Measurements from ENCODE around the gene LIME1.

LIME1 gene, protein sequence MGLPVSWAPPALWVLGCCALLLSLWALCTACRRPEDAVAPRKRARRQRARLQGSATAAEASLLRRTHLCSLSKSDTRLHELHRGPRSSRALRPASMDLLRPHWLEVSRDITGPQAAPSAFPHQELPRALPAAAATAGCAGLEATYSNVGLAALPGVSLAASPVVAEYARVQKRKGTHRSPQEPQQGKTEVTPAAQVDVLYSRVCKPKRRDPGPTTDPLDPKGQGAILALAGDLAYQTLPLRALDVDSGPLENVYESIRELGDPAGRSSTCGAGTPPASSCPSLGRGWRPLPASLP

DNA sequence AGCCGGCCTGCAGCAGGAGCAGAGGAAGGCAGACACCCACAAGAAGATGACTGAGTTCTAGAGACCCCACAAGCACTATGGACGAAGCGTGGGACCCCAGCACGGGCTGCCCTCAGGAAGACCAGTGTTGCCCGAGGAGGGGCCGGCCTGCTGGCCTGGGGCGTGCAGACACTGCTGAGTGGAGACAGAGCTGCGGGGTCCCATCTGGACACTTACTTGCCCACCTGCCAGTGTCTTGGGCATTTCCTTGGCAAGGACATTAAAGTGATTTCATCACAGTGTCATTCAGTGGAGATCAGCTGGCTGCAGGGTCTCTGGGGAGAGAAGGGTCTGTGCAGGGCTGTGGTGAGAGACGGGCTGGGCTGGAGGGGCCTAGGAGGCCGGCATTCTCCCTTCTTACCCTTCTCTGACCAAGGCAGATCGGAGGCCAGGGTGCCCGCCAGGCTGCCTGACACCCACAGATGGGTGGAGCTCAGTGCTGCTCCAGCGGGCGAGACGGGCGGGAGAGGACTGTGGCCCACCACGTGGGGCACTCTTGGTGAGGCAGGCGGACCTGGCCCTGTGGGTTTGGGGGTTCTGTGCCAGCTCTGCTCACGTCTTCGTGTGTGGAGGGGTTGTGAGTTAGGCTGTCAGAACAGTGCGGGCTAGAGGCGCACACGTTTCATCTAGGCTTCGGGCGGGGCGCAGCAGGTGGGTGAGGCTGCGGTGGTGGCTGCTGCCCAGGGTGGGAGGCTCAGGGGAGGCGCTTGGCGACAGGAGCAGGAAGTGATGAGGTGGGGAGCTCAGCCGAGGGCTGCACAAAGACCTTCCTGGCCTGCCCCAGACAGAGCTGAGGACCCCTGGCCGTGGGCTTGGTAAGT, at the start of gene LIME1:
Gene LIME1 (plus strand): TSS at position 806 of the 860 bp plus-strand sequence. CDS start 886 bp downstream, outside the sequence.
- DNase-seq (ENCODE audit: low read depth in 2 of 2, low spot score in 1 of 2), result peak in 1 of 2 donors; percentile 61

DNA sequence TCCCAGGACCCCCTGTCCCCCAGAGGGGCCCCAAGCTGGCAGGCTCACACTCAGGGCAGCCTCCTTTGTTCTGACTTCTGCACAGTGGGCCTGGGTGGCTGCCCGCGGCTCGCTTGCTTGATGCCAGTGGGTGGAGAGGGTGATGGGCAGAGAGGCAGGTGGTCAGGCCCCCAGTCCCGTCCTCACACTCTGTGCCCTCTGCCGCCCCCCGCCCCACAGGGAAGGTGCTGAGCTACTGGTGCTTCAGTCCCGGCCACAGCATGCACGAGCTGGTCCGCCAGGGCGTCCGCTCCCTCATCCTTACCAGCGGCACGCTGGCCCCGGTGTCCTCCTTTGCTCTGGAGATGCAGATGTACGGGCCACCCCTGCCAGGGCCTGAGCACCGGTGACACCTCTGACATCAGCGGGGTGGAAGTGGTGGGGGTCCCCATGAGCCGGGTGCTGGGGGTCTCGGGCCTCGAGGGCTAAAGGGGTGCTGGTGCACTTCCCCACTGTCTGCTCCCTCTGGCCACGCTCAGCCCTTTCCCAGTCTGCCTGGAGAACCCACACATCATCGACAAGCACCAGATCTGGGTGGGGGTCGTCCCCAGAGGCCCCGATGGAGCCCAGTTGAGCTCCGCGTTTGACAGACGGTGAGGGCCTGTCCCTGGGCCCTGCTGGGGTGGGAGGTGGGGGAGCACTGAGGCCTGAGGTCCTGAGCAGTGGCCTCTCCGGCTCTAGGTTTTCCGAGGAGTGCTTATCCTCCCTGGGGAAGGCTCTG, 48.9 kb upstream of the LIME1 start:
- DNase-seq (ENCODE audit: low read depth in 2 of 2, low spot score in 1 of 2), result no peak

DNA sequence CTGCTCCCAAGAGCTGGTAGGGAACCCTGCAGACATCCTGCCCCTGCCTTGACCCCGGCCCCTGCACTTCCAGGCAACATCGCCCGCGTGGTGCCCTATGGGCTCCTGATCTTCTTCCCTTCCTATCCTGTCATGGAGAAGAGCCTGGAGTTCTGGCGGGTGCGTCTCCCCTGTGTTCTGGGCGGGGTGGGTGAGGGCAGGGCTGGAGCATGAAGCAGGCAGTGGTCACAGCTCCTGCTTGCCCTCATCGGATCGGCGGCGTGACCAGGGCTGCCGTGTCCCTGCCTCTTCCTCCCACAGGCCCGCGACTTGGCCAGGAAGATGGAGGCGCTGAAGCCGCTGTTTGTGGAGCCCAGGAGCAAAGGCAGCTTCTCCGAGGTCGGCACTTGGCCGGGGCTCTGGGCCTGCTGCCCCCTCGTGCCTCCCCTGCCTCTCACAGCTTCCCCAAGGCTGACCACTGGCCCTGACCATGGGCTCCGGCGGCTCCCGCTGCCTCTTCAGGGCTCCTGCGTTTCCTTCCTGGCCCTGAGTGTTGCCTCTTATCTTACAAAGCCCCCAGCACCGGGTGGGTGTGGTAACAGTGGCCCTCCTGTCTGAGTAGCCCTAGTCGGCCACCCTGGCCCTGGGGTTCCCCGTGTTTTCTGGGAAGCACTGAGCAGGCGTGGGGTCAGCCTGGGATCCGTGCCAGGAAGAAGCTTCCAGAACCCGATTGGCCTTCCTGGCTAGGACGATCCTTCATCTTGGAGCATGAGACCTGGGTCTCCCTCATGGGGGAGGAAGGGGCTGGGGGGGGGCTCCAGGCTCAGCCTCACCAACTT, 48.0 kb upstream of the LIME1 start:
- DNase-seq (ENCODE audit: low read depth in 2 of 2, low spot score in 1 of 2), result no peak

DNA sequence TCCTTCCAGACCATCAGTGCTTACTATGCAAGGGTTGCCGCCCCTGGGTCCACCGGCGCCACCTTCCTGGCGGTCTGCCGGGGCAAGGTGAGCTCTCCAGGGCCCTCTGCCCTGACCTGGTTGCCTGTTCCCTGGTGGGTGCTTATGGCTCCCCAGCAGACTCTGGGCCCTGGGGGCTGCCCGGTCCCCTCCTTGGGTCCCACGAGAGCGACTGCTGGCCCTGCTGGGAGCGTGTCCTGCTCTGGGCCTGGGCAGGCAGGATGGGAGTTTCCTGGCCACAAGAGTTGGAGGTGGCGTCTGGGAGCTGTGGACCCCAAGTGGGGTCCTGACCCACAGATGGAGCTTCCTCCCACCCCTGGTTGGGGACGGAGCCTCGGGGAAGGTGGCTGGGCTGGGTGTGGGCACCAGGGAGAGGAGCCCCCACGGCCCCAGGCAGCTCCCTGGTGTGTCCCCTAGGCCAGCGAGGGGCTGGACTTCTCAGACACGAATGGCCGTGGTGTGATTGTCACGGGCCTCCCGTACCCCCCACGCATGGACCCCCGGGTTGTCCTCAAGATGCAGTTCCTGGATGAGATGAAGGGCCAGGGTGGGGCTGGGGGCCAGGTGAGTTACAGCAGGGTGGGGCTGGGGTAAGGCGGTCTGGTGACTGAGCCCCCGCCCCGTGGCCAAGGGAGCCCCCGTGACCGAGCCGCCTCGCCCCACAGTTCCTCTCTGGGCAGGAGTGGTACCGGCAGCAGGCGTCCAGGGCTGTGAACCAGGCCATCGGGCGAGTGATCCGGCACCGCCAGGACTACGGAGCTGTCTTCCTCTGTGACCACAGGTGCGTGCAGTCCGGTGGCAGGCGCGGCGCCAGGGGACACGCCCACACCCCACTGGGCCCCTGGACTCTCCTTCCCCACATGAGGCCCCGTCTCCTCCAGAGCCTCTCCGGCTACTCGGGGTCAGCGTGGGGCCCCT, 47.1 kb upstream of the LIME1 start:
- no peak for DNase-seq (ENCODE audit: low read depth in 2 of 2, low spot score in 1 of 2)

DNA sequence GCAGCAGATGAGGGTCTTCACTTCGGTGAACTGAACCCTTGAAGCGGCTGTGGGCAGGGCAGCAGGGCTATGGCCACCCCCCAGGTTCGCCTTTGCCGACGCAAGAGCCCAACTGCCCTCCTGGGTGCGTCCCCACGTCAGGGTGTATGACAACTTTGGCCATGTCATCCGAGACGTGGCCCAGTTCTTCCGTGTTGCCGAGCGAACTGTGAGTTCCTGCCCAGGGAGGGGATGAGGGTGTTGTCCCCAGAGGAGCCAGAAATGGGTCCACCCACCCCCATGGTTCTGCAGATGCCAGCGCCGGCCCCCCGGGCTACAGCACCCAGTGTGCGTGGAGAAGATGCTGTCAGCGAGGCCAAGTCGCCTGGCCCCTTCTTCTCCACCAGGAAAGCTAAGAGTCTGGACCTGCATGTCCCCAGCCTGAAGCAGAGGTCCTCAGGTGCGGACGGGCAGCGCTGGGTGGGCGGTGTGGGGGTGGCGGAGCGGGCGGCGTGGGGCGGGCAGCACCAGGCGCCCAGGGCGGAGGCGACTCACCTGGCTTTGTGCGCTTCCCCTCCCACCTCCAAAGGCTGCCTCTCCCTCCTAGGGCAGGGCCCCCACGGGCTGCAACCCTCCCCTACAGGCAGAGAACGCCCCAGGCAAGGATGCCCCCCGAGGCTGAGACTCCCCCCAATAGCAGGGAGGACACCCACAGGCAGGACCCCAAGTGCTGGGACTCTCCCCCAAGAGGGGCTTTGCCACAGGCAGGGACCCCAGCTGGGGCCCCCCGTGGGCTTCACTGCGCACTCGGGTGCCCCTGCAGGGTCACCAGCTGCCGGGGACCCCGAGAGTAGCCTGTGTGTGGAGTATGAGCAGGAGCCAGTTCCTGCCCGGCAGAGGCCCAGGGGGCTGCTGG, 46.2 kb upstream of the LIME1 start:
- DNase-seq (ENCODE audit: low read depth in 2 of 2, low spot score in 1 of 2), result no peak

DNA sequence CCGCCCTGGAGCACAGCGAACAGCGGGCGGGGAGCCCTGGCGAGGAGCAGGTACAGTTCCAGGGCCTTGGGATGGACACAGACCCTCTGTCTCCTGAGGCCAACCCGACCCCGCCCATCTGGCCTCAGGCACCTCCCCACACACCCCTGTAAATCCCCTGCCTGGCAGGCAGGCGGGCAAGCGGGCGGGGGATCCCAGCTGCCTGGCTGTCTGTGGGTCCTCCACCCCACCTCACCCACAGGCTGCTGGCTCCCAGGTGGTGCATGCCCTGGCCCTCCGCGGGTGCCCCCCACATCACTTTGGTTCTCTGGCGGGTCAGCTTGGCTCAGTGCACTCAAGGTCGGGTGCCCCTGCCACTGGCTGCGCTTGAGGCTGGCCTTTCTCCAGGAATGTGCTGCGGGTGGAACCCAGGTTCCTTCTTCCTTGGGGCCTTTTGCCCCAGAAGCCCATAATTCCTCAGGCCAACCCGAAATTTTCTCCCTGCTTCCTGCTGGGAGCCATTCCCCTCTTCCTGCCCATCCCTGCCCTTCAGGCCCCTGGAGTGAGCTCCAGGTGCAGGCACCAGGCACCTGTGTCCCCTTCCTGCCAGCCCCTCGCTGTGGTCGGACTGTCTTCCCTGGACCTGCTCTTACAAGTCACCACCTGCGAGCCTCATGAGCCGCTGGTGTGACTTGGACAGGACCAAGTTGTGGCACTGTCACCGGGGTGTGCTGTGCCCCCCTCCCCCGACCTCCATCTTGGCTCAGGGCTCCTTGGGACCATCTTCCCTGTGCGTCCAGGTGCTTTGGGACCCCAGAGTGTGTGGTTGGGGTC, 45.4 kb upstream of the LIME1 start:
- no peak for DNase-seq (ENCODE audit: low read depth in 2 of 2, low spot score in 1 of 2)

DNA sequence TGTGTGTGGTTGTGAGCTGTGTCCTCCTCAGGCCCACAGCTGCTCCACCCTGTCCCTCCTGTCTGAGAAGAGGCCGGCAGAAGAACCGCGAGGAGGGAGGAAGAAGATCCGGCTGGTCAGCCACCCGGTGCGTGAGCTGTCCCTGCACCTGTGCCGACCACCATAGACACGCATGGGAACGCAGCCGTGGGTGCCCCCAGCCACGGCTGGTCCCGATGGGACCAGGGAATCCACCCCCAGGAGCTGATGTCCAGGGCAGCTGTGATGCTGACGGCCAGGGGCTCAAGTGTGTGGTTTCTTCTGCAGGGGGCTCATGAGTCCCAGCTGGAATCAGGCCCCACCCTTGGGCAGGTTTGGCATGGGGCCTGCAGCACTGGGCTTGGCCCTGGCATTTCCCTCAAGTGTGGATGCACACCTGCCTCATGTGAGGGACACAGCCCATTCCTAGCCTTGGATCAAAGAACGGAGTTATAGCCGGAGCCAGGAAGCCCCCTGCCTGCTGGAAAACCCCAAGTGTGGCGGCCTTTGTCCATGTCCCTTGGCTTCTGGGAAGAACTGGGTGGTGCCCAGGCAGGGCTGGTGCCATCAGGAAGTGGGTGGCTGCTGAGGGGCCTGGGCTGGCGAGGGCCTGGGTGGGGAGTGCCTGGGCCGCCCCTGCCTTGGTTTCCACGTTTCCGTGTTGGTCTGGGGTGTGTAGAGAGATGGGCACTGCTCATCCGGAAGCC, 44.6 kb upstream of the LIME1 start:
- DNase-seq (ENCODE audit: low read depth in 2 of 2, low spot score in 1 of 2), result no peak

DNA sequence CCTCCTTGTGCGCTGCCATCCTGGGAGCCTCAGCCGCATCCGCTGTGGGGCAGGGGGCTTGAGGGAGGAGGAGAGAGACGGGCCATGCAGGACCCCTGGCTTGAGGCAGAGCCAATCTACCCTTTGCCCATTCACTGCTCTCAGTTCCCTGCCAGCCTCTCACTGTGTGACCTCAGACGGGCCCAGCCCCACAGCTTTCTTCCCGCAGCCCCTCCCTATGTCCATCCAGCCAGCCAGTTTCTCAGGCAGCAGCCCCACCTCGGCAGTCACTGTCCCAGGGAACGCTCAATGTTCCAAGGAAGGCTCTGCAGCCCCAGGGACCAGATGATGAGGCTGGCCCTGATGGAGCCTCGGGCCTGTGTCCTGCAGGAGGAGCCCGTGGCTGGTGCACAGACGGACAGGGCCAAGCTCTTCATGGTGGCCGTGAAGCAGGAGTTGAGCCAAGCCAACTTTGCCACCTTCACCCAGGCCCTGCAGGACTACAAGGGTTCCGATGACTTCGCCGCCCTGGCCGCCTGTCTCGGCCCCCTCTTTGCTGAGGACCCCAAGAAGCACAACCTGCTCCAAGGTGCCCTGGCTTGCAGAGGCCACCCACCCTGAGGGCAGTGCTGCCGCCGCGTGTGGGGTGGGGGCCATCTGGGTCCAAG, 43.9 kb upstream of the LIME1 start:
- DNase-seq (ENCODE audit: low read depth in 2 of 2, low spot score in 1 of 2), result no peak

DNA sequence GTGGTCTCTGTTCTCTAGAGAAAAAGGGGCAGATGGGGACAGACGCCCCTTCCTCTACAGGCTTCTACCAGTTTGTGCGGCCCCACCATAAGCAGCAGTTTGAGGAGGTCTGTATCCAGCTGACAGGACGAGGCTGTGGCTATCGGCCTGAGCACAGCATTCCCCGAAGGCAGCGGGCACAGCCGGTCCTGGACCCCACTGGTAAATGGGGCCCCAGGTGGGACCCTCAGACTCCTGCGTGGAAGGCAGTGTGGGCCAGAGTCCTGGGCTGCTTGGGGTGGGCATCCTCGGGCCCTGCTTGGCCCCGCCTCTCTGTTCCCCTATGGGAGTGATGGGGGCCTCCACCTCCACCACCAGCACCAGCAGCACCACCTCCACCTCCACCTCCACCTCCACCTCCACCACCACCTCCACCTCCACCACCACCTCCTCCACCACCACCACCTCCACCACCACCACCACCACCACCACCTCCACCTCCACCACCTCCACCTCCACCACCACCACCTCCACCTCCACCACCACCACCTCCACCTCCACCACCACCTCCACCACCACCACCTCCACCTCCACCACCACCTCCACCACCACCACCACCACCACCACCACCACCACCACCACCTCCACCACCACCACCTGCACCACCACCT, 43.3 kb upstream of the LIME1 start:
- no peak for DNase-seq (ENCODE audit: low read depth in 2 of 2, low spot score in 1 of 2)

DNA sequence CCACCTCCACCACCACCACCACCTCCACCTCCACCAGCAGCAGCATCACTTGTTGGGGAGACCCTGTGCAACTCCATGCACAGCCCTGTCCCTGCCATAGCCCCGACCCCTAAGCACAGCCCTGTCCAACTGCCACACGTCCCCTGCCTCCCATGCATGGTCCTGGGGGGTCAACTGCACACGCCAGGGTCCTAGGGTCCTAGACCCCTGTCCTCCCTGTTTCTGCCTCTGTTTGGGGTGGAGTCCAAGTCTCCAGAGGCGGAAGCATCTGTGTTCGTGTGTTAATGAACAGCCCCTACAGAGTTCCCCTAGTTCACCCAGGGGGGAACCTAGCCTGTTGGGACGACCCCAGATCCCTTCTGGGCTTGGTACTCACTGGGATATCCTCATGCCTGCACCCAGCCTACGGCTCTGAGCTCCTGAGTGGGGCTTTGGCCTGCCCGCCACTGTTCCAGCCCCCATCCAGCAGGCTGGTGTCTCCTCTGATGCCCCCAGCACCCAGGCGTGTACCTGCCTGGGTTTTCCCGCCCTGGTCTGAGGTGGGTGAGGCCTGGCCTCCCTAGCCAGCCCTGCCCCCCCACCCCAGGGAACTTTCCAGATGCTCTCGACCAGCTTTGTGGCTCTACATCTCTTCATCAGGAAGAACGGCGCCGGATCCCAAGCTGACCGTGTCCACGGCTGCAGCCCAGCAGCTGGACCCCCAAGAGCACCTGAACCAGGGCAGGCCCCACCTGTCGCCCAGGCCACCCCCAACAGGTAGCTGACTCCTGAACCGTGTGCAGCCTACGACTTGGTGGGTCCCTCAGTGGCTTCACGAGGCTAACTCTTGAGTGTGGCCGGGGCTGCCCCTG, 42.5 kb upstream of the LIME1 start:
- DNase-seq (ENCODE audit: low read depth in 2 of 2, low spot score in 1 of 2), result no peak

DNA sequence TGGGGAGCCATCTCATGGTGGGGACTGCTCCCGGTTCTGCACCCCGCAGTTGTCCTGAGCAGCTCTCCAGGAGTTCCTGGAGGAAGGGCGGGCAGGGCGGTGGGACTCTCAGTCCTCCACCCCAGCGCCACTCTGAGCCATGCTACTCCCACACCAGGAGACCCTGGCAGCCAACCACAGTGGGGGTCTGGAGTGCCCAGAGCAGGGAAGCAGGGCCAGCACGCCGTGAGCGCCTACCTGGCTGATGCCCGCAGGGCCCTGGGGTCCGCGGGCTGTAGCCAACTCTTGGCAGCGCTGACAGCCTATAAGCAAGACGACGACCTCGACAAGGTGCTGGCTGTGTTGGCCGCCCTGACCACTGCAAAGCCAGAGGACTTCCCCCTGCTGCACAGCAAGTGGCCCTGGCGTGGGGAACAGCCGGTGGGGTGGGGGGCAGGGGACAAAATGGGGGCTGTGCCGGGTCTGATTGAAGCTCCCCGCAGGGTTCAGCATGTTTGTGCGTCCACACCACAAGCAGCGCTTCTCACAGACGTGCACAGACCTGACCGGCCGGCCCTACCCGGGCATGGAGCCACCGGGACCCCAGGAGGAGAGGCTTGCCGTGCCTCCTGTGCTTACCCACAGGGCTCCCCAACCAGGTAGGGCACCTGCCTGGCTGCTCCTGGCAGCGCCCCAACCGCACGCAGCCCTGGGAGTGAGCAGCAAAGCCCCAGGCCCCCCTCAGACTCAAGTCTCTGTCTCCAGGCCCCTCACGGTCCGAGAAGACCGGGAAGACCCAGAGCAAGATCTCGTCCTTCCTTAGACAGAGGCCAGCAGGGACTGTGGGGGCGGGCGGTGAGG, 41.7 kb upstream of the LIME1 start:
- DNase-seq (ENCODE audit: low read depth in 2 of 2, low spot score in 1 of 2), result no peak

DNA sequence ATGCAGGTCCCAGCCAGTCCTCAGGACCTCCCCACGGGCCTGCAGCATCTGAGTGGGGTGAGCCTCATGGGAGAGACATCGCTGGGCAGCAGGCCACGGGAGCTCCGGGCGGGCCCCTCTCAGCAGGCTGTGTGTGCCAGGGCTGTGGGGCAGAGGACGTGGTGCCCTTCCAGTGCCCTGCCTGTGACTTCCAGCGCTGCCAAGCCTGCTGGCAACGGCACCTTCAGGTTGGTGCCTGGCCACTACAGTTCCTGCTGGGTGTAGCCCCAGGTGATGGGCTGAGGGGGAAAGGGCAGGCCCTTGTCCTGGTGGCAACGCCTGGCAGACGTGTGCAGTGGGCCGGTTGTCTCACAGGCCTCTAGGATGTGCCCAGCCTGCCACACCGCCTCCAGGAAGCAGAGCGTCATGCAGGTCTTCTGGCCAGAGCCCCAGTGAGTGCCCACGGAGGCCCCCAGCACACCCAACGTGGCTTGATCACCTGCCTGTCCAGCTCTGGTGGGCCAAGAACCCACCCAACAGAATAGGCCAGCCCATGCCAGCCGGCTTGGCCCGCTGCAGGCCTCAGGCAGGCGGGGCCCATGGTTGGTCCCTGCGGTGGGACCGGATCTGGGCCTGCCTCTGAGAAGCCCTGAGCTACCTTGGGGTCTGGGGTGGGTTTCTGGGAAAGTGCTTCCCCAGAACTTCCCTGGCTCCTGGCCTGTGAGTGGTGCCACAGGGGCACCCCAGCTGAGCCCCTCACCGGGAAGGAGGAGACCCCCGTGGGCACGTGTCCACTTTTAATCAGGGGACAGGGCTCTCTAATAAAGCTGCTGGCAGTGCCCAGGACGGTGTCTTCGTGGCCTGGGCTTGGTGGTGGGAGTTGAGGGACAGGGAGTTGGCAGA, 40.8 kb upstream of the LIME1 start:
- no peak for DNase-seq (ENCODE audit: low read depth in 2 of 2, low spot score in 1 of 2)

DNA sequence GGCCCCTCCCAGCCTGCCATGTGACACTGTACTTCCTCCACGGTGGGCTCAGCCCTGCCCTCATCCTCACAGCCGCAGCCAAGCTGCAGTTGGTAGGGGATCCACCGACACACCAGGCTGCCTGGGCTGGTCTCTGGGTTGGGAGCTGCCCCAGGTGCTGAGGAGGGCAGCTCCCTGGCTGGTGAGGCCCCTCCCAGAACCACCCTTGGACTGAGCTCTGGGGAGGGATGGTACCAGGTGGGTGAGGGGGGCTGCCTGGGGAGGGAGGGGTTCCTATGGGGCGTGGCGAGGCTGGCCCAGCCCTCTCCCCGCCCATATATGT, 40.2 kb upstream of the LIME1 start:
- no peak for DNase-seq (ENCODE audit: low read depth in 2 of 2, low spot score in 1 of 2)
